CD4-positive, CD25-positive, alpha-beta regulatory T cell (primary cell): ENCODE measurements around the gene CUX1. TPM values are rescaled to one million over a fixed set of nuclear protein-coding genes. Genes with fewer than 3 reads are reported as not detected.

Experiments
- ATAC-seq, 2 donors: fragments of 150-1000 bp; cut with Tn5 transposase; one replicate each; pipeline ENCODE4 v1.10.0; 2021; ENCODE audit warnings: low read depth in 2 of 2, moderate number of reproducible peaks in 2 of 2, moderate library complexity in 1 of 2
- DNase-seq, 3 donors: peaks; one replicate each; pipeline versions ENCODE4 v3.0.0 to v3.0.0-alpha.2; 2012 to 2022; ENCODE audit warnings: mixed read lengths in 1 of 3
- H3K27ac ChIP-seq: one replicate; pipeline ENCODE4 v1.7.0; 2013; ENCODE audit warnings: mild to moderate bottlenecking, low read length; ENCODE audit not compliant: insufficient read depth, poor library complexity, severe bottlenecking
- H3K27me3 ChIP-seq: one replicate; pipeline ENCODE4 v1.7.0; 2013; ENCODE audit warnings: low read length; ENCODE audit not compliant: control insufficient read depth, insufficient read depth
- H3K36me3 ChIP-seq: one replicate; pipeline ENCODE4 v1.7.0; 2013; ENCODE audit warnings: mild to moderate bottlenecking, low read length, moderate library complexity; ENCODE audit not compliant: control insufficient read depth, insufficient read depth
- H3K4me1 ChIP-seq: 2 replicates; pipeline ENCODE4 v1.7.0; 2013; ENCODE audit warnings: mild to moderate bottlenecking, low read length; ENCODE audit not compliant: insufficient read depth, control insufficient read depth, poor library complexity, severe bottlenecking
- H3K4me3 ChIP-seq: one replicate; pipeline ENCODE4 v1.7.0; 2013; ENCODE audit warnings: low read depth, mild to moderate bottlenecking, low read length, moderate library complexity
- H3K9me3 ChIP-seq, 2 experiments: 1 replicate in 1 of 2; 2 replicates in 1 of 2; pipeline ENCODE4 v1.7.0; 2013; ENCODE audit warnings: low read length in 2 of 2, mild to moderate bottlenecking in 1 of 2, moderate library complexity in 1 of 2; ENCODE audit not compliant: control insufficient read depth in 2 of 2
- H3K27ac Mint-ChIP-seq, 3 donors: one replicate each; pipeline ENCODE4 v1.8.0; 2020 to 2022; ENCODE audit warnings: mild to moderate bottlenecking in 3 of 3, mixed read lengths in 3 of 3, moderate library complexity in 2 of 3
- H3K27me3 Mint-ChIP-seq: one replicate; pipeline ENCODE4 v1.8.0; 2022; ENCODE audit warnings: mild to moderate bottlenecking, mixed read lengths
- H3K36me3 Mint-ChIP-seq: one replicate; pipeline ENCODE4 v1.8.0; 2020; ENCODE audit warnings: mixed read lengths
- H3K4me1 Mint-ChIP-seq, 4 donors: one replicate each; pipeline ENCODE4 v1.8.0; 2020 to 2022; ENCODE audit warnings: mixed read lengths in 4 of 4, mild to moderate bottlenecking in 1 of 4
- H3K4me3 Mint-ChIP-seq, 4 donors: one replicate each; pipeline ENCODE4 v1.8.0; 2020 to 2022; ENCODE audit warnings: mild to moderate bottlenecking in 4 of 4, mixed read lengths in 4 of 4, moderate library complexity in 3 of 4
- H3K9me3 Mint-ChIP-seq, 7 donors: one replicate each; pipeline ENCODE4 v1.8.0; 2020 to 2022; ENCODE audit warnings: mixed read lengths in 7 of 7, mild to moderate bottlenecking in 3 of 7, moderate library complexity in 2 of 7
- polyA plus RNA-seq, 4 donors: library from polyadenylated mRNA; unstranded; fragments of 300-500 nt; fragmentation: Illumina TruSeq; gene quantifications; one replicate each; pipeline ENCODE4 v1.2.3, GENCODE V29; 2021
- total RNA-seq: library from RNA; stranded (reverse); gene quantifications from one replicate; pipeline ENCODE4 v1.2.3, GENCODE V29; 2022

CUX1 gene
- total and polyA plus RNA-seq, 5 donors from 2014 or later, result 6.0 to 45.1 (median 7.8) TPM

GRCh38 chr7:102215711-102216110 lies 398.3 kb downstream of the CUX1 start:
- H3K9me3 Mint-ChIP-seq, result no peaks in the 10 kb centered on the region
- H3K36me3 Mint-ChIP-seq, result peaks cover 16% of the 10 kb centered on the region
- Histone ChIP-seq H3K4me3 (no peak overlapping the region), H3K27me3 (no peaks in the 10 kb centered on the region), H3K27ac (no peak overlapping the region), H3K4me1 (no peaks in the 10 kb centered on the region), H3K9me3 (no peaks in the 10 kb centered on the region), H3K36me3 (no peaks in the 10 kb centered on the region)
- ATAC-seq (no peak), DNase-seq (no peak)
- peaks cover 0 to 3% (median 0%) of the 10 kb centered on the region in 4 donors for H3K4me1 Mint-ChIP-seq
- H3K27me3 Mint-ChIP-seq, result no peaks in the 10 kb centered on the region
- no peak overlapping the region for H3K4me3 Mint-ChIP-seq
- H3K27ac Mint-ChIP-seq, result peak overlapping the region in 1 of 3 donors; percentile 11

DNA sequence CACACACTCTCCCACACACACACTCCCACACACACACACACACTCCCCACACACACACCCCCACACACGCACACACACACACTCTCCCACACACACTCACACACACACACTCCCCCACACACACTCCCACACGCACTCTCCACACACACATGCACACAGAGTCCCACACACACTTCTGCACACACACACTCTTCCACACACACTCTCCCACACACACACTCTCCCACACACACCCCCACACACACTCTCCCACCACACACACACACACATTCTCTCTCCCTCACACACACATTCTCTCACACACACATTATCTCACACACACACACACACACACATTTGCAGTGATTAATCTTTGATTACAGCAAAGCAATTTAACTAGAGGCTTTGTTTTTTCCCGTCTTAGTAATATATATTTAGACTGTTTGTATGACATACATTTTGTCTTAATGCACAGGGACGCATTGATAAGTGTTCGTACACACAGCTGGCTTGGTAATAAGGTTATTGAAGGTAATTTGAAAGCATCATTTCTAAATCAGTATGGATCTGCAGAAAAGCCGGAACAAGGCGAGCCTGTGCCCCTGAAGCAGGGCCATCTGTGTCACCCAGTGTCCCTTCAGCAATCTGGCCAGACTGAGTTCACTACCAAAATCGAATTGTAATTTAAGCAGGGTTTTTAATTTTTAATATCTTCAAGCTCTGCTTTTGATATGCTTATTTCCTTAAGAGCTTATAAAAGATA lies 399.3 kb downstream of the CUX1 start:
- H3K27ac Mint-ChIP-seq, result peak overlapping the region in 2 of 3 donors; percentile 50 to 79
- Histone ChIP-seq H3K4me3 (no peak overlapping the region), H3K36me3 (no peaks in the 10 kb centered on the region), H3K27ac (no peak overlapping the region), H3K4me1 (no peaks in the 10 kb centered on the region), H3K9me3 (no peaks in the 10 kb centered on the region), H3K27me3 (no peaks in the 10 kb centered on the region)
- ATAC-seq (no peak), DNase-seq (no peak)
- H3K9me3 Mint-ChIP-seq, result no peaks in the 10 kb centered on the region
- H3K4me1 Mint-ChIP-seq, result peaks cover 0 to 3% (median 0%) of the 10 kb centered on the region in 4 donors
- peaks cover 14% of the 10 kb centered on the region for H3K36me3 Mint-ChIP-seq
- H3K4me3 Mint-ChIP-seq, result no peak overlapping the region
- H3K27me3 Mint-ChIP-seq, result no peaks in the 10 kb centered on the region

GRCh38 chr7:102220229-102220850 lies 402.9 kb downstream of the CUX1 start:
- no peak overlapping the region for H3K4me3 Mint-ChIP-seq
- Histone ChIP-seq H3K27ac (no peak overlapping the region), H3K4me3 (no peak overlapping the region), H3K4me1 (no peaks in the 10 kb centered on the region), H3K36me3 (no peaks in the 10 kb centered on the region), H3K9me3 (no peaks in the 10 kb centered on the region), H3K27me3 (no peaks in the 10 kb centered on the region)
- ATAC-seq (no peak), DNase-seq (no peak)
- H3K4me1 Mint-ChIP-seq, result peaks cover 0 to 3% (median 0%) of the 10 kb centered on the region in 4 donors
- H3K27me3 Mint-ChIP-seq, result no peaks in the 10 kb centered on the region
- no peak overlapping the region for H3K27ac Mint-ChIP-seq
- H3K9me3 Mint-ChIP-seq, result no peaks in the 10 kb centered on the region
- H3K36me3 Mint-ChIP-seq, result peaks cover 8% of the 10 kb centered on the region

GRCh38 chr7:102220960-102221800 lies 403.8 kb downstream of the CUX1 start:
- no peak overlapping the region for H3K27ac Mint-ChIP-seq
- no peaks in the 10 kb centered on the region for H3K4me1 ChIP-seq
- H3K36me3 Mint-ChIP-seq, result peaks cover 5% of the 10 kb centered on the region
- H3K9me3 ChIP-seq, result no peaks in the 10 kb centered on the region
- H3K4me3 ChIP-seq, result no peak overlapping the region
- H3K4me1 Mint-ChIP-seq, result peaks cover 0 to 3% (median 0%) of the 10 kb centered on the region in 4 donors
- no peaks in the 10 kb centered on the region for H3K36me3 ChIP-seq
- H3K9me3 Mint-ChIP-seq, result no peaks in the 10 kb centered on the region
- H3K4me3 Mint-ChIP-seq, result no peak overlapping the region
- H3K27me3 ChIP-seq, result no peaks in the 10 kb centered on the region
- ATAC-seq (no peak), DNase-seq (no peak)
- no peak overlapping the region for H3K27ac ChIP-seq
- H3K27me3 Mint-ChIP-seq, result no peaks in the 10 kb centered on the region

GRCh38 chr7:102221961-102222360 lies 404.5 kb downstream of the CUX1 start:
- no peaks in the 10 kb centered on the region for H3K9me3 ChIP-seq
- ATAC-seq (no peak), DNase-seq (no peak)
- Mint-ChIP-seq H3K27ac (no peak overlapping the region), H3K4me3 (no peak overlapping the region), H3K36me3 (peaks cover 3% of the 10 kb centered on the region), H3K4me1 (no peaks in the 10 kb centered on the region), H3K27me3 (no peaks in the 10 kb centered on the region), H3K9me3 (no peaks in the 10 kb centered on the region)
- H3K4me3 ChIP-seq, result no peak overlapping the region
- H3K27me3 ChIP-seq, result no peaks in the 10 kb centered on the region
- no peak overlapping the region for H3K27ac ChIP-seq
- H3K4me1 ChIP-seq, result no peaks in the 10 kb centered on the region
- H3K36me3 ChIP-seq, result no peaks in the 10 kb centered on the region

DNA sequence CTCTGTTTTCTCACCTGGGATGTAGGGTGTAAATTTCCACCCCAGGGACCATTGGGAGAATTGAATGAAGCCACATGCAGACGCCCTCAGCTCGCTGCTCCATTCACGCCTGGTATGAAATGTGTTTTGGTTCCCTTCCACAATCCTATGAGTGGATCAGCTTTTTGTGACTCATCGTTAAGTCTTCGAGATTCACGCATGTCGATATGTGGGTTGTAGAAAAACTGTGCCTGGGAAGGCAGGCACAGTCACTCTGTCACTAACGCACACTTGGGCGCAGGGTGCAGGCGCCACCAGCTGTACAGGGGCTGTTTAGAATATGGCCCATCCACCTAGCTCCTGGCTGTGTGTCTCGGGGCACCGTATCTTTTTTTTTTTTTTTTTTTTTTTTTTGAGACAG lies 405.0 kb downstream of the CUX1 start:
- H3K4me3 Mint-ChIP-seq, result no peak overlapping the region
- Histone ChIP-seq H3K36me3 (peaks cover under 1% of the 10 kb centered on the region), H3K9me3 (no peaks in the 10 kb centered on the region), H3K4me3 (no peak overlapping the region), H3K27ac (no peak overlapping the region), H3K4me1 (no peaks in the 10 kb centered on the region), H3K27me3 (no peaks in the 10 kb centered on the region)
- H3K27me3 Mint-ChIP-seq, result no peaks in the 10 kb centered on the region
- H3K4me1 Mint-ChIP-seq, result no peaks in the 10 kb centered on the region
- no peak overlapping the region for H3K27ac Mint-ChIP-seq
- no peak for ATAC-seq
- DNase-seq, result no peak
- peaks cover 6% of the 10 kb centered on the region for H3K36me3 Mint-ChIP-seq
- H3K9me3 Mint-ChIP-seq, result no peaks in the 10 kb centered on the region

DNA sequence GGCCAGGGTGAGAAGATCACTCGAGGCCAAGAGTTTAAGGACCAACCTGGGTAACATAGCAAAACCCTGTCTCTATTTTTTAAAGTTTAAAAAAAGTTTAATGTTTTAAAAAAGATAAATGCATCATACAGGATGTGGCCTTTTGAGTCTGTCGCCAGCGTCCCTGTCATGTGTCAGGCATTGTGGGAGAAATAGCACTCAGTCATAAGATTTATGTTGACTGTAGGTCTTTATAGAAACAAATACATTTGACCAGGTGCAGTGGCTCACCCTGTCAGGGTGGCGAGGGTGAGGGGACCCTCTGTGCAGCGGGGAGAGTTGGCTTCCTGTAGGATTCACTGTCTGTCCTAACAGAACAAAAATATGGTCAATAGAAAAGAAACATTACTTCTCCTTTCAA lies 405.8 kb downstream of the CUX1 start:
- ATAC-seq, result no peak
- H3K27me3 ChIP-seq, result no peaks in the 10 kb centered on the region
- Mint-ChIP-seq H3K4me1 (no peaks in the 10 kb centered on the region), H3K27ac (no peak overlapping the region), H3K4me3 (no peak overlapping the region), H3K27me3 (no peaks in the 10 kb centered on the region), H3K9me3 (no peaks in the 10 kb centered on the region), H3K36me3 (peaks cover 6% of the 10 kb centered on the region)
- peak in 1 of 3 donors; percentile 33 for DNase-seq
- no peak overlapping the region for H3K27ac ChIP-seq
- no peaks in the 10 kb centered on the region for H3K4me1 ChIP-seq
- H3K36me3 ChIP-seq, result peaks cover 4% of the 10 kb centered on the region
- no peaks in the 10 kb centered on the region for H3K9me3 ChIP-seq
- no peak overlapping the region for H3K4me3 ChIP-seq
